ENCODE measurements around the gene PDZRN3. TPM values are rescaled to one million over a fixed set of nuclear protein-coding genes. Genes with fewer than 3 reads are reported as not detected.

PDZRN3 gene
- total RNA-seq, 1 donor from 2014 or later = not detected

- DNase-seq (ENCODE audit: low read depth, low spot score) = no peak
Observed at GRCh38 chr3:73525591-73525990, 99.2 kb downstream of the PDZRN3 start.

- DNase-seq (ENCODE audit: low read depth, low spot score) = no peak
Observed at GRCh38 chr3:73523661-73524060, 101.1 kb downstream of the PDZRN3 start.

GRCh38 chr3:73521734-73522336, 102.9 kb downstream of the PDZRN3 start:
- DNase-seq (ENCODE audit: low read depth, low spot score) = no peak

- DNase-seq (ENCODE audit: low read depth, low spot score) = no peak
Observed at GRCh38 chr3:73520931-73521461, 103.7 kb downstream of the PDZRN3 start.

- no peak for DNase-seq (ENCODE audit: low read depth, low spot score)
Observed at GRCh38 chr3:73516631-73517030, 108.1 kb downstream of the PDZRN3 start.

- no peak for DNase-seq (ENCODE audit: low read depth, low spot score)
Observed at GRCh38 chr3:73513260-73513659, 111.5 kb downstream of the PDZRN3 start.

GRCh38 chr3:73511571-73512525, 112.9 kb downstream of the PDZRN3 start:
- DNase-seq (ENCODE audit: low read depth, low spot score) = no peak

GRCh38 chr3:73510784-73511183, 114.0 kb downstream of the PDZRN3 start:
- no peak for DNase-seq (ENCODE audit: low read depth, low spot score)

GRCh38 chr3:73510334-73510733, 114.4 kb downstream of the PDZRN3 start:
- DNase-seq (ENCODE audit: low read depth, low spot score) = no peak

- no peak for DNase-seq (ENCODE audit: low read depth, low spot score)
Observed at GRCh38 chr3:73509816-73510215, 114.9 kb downstream of the PDZRN3 start.

GRCh38 chr3:73509066-73509465, 115.7 kb downstream of the PDZRN3 start:
- DNase-seq (ENCODE audit: low read depth, low spot score) = no peak

- DNase-seq (ENCODE audit: low read depth, low spot score) = no peak
Observed at GRCh38 chr3:73508330-73508954, 116.3 kb downstream of the PDZRN3 start.

- DNase-seq (ENCODE audit: low read depth, low spot score) = no peak
Observed at GRCh38 chr3:73504852-73505251, 119.9 kb downstream of the PDZRN3 start.

GRCh38 chr3:73504239-73504638, 120.5 kb downstream of the PDZRN3 start:
- DNase-seq (ENCODE audit: low read depth, low spot score) = no peak

- no peak for DNase-seq (ENCODE audit: low read depth, low spot score)
Observed at GRCh38 chr3:73503781-73504180, 121.0 kb downstream of the PDZRN3 start.

GRCh38 chr3:73502609-73503583, 121.8 kb downstream of the PDZRN3 start:
- DNase-seq (ENCODE audit: low read depth, low spot score) = no peak

- no peak for DNase-seq (ENCODE audit: low read depth, low spot score)
Observed at GRCh38 chr3:73500321-73500720, 124.4 kb downstream of the PDZRN3 start.

- DNase-seq (ENCODE audit: low read depth, low spot score) = no peak
Observed at GRCh38 chr3:73499787-73500186, 125.0 kb downstream of the PDZRN3 start.

GRCh38 chr3:73498764-73499622, 125.7 kb downstream of the PDZRN3 start:
- DNase-seq (ENCODE audit: low read depth, low spot score) = no peak
